Loucy (cell line): ENCODE measurements around the gene GRID1.

Source experiments
- EZH2phosphoT487 ChIP-seq: fragments of 200-600 bp; IDR thresholded peaks from 2 replicates; pipeline ENCODE4 v1.6.1; 2018; ENCODE audit warnings: antibody characterized with exemption, mild to moderate bottlenecking, moderate library complexity, borderline replicate concordance
- TF ChIP-seq, protein P1 (sequence below): fragments of 200-600 bp; sonication (generic); conservative IDR thresholded peaks from 2 replicates; pipeline ENCODE4 v1.5.1; 2014; ENCODE audit warnings: mild to moderate bottlenecking, antibody characterized with exemption, low read length

- TF ChIP-seq, protein P1, sequence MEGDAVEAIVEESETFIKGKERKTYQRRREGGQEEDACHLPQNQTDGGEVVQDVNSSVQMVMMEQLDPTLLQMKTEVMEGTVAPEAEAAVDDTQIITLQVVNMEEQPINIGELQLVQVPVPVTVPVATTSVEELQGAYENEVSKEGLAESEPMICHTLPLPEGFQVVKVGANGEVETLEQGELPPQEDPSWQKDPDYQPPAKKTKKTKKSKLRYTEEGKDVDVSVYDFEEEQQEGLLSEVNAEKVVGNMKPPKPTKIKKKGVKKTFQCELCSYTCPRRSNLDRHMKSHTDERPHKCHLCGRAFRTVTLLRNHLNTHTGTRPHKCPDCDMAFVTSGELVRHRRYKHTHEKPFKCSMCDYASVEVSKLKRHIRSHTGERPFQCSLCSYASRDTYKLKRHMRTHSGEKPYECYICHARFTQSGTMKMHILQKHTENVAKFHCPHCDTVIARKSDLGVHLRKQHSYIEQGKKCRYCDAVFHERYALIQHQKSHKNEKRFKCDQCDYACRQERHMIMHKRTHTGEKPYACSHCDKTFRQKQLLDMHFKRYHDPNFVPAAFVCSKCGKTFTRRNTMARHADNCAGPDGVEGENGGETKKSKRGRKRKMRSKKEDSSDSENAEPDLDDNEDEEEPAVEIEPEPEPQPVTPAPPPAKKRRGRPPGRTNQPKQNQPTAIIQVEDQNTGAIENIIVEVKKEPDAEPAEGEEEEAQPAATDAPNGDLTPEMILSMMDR, result no peak
- TF ChIP-seq EZH2phosphoT487, result no peak
These were observed 440.5 kb downstream of the GRID1 start for GRCh38 chr10:85926136-85926535.
